Bone marrow (tissue), 2 donors: ENCODE data around the gene FRMD7.
A peak's percentile ranks its signal among the peaks of the same experiment; 100 is the strongest.
"Not testable (repeated sequence)": the region's sequence is repeated elsewhere in the genome, so short reads cannot be mapped to it uniquely, and the experiment has no call there.

Experiments
- DNase-seq, 2 donors: peaks; one replicate each; lab custom pipeline; 2025; lab: John Stamatoyannopoulos, UW

FRMD7 gene

DNA sequence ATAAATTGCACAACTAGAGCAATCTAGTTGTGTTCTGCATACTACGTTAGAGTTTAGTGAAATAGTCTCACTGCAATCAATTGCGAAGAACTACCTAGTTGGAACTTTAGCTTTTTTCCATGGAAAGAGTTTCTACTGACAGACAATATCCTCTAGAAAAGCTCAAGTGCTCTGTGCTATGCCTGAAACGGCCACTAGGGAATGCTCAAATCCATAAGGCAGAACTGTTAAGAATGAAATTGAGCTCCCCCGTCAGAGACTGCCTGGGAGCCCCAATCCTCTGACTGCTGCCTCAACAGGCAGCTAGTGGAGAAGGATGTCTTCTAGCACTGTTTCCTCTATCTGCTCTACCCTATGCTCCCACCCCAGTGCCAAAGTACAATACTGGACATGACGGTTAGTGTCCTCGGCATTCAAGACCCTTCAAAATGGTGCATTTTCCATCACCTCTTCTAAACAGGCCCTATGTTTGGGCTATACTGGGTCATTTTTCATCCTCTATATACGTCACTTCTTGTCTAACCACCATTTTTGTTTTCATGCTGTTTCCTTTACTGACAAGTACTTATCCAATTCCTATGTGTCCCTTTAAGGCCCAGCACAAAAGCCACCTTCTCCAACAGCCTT lies 35.3 kb downstream of the FRMD7 start:
- DNase-seq: peak; percentile 0 to 41

DNA sequence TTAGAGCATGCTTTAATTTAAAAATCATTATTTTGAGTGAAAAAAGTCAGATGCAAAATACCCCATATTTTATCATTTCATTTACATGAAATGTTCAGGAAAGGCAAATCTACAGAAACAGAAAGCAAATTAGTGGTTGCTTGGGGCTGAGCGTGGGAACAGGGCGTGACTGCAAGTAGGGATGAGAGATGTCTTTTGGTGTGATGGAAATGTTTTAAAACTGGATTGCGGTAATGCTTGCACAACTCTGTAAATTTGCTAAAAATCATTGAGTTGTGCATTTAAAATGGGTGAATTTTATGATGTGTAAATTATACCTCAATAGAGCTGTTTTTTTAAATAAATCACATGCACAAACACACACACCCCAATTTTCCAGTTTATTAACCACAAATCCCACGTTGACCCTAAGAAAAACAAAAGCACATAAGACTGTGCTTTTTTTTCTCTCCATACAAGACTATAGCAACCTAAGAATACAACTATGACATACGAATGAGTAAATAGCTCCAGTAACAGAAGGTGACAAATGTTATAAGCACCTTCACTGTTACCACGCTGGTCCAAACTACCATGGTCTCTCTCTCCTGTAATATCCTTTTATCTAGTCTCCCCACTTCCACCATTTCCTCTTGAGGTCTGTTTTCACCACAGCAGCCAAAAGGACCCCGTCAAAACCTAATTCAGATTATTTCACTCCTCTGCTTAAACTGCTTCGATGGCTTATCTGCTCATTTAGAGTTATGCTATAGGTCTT lies 37.2 kb downstream of the FRMD7 start:
- no peak for DNase-seq

DNA sequence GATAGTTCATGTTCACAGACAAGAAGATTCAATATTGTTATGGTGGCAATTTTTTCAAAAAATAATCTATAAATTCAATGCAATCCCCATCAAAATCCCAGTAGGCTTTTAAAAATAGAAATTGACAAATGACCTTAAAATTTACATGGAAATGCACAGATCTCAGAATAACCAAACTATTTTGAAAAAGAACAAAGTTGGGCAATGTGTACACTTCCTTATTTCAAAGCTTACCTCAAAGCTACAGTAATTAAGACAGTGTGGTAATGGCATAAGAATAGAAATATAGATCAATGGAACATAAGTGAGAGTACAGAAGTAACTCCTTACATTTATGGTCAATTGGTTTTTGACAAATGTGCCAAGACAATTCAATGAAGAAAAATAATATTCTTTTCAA lies 39.0 kb downstream of the FRMD7 start:
- no peak for DNase-seq

DNA sequence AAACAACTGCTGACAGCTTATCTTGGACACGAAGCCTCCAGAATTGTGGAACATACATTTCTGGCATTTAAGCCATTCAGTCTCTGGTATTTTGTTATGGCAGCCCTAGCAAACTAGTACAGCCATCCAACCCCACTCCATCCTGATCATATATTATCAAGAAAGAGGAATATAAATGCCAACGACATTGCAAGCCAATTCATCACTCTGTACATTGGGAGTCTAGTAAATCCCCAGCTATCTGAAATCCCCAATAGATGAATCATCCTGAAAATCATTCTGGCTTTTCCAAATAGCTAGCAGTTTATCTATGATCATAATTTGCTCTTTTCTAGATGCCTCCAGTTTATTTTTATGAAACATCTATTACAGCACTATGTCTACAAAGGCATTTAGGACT lies 41.1 kb downstream of the FRMD7 start:
- DNase-seq: no peak

DNA sequence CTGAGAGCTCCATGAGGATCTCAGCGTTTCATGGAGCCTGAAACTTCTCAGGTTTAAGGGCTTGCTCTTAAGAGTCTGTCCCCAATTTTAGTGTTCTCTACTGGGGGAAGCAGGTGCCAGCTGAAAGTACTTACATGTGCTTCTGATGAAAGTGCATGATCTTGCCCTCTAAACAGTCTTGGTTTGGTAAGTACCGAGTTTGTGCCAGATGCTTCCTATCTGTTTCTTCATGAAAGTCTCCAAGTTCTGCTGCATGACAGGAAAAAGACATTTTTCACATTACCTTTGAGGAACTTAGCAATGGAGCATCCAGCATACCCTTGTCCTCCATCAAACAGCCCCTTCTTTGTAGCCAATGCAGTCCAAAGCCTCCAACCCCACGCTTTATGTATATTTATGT lies 42.0 kb downstream of the FRMD7 start:
- no peak for DNase-seq

- DNase-seq: no peak
These were observed 49.9 kb downstream of the FRMD7 start for GRCh38 chrX:132077912-132078311.

DNA sequence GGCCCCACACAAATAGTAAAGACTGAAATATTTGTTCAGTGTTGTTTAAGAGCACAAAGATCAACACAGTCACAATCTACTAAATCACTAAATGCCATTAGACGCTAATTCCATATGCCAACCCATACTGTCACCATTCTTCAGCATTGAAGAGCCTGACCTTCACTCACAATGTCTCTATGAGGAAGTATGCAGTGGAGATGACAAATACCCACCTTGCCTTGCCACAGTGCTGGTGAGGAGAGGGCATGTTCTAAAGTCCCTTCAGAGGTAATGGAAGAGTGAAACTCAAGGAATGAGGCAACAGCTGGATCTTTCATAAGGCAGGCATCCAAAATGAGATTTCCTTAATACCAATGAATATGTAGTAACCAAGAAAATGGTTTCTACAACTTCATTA lies 50.4 kb downstream of the FRMD7 start:
- DNase-seq: no peak

GRCh38 chrX:132071254-132071653 lies 56.6 kb downstream of the FRMD7 start:
- DNase-seq: peak in 1 of 2 donors; percentile 26

DNA sequence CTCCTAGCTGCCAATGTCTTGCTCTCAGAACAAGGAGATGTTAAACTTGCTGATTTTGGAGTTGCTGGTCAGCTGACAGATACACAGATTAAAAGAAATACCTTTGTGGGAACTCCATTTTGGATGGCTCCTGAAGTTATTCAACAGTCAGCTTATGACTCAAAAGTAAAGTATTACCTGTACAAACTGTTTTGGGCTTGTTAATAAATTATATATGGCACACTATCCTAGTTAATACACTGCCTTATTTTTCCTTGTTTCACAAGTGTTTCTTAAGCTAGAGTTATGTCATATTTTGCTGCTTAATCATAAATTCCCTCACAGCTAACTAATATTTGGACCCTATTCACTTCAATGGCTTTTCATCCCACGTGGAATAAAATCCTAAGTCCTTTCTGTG lies 59.4 kb downstream of the FRMD7 start:
- no peak for DNase-seq

GRCh38 chrX:132063862-132064261 lies 64.0 kb downstream of the FRMD7 start:
- DNase-seq: no peak

DNA sequence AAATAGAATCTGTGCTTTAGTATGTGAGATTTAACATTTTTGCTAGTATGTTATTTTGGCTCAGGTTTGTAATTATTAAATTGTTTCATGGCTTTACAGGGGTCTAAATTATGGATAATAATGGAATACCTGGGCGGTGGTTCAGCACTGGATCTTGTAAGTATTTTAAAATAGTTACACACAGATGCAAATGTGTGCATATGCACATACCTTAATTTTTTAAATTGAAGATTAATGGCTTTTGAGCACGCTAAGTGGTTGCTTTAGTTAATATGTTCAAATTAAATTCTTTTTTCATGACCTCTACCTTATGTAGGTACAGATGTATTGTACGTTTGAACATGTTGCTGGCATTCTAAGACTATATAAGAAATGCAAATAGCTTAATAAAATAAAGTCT lies 64.5 kb downstream of the FRMD7 start:
- DNase-seq: no peak

DNA sequence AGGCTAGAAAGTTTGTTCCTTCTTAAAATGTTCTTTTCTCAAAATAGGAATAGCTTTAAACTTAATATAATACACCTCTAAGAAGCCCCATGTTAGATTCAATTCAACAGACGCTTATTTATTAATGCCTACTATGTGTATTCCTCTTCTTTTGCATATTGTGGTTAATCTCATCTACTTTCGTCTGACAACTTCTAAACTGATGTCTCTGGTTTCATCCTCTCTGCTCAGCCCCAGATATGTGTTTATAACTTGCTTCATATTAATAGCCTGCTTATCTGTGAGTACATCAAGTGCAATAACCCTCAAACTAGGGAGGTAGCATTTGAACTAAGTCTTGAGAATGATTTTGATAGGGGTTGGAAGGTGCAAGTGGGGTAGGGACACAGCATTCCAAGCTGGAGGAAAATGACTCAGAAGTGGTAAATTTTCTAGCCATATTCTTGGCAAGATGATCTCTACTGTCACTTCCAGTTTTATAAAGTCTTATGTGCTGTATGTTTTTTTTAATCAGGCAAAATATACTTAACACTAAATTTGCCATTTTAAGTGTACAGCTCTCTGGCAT lies 67.8 kb downstream of the FRMD7 start:
- no peak for DNase-seq

GRCh38 chrX:132058975-132059374 lies 68.8 kb downstream of the FRMD7 start:
- no peak for DNase-seq

DNA sequence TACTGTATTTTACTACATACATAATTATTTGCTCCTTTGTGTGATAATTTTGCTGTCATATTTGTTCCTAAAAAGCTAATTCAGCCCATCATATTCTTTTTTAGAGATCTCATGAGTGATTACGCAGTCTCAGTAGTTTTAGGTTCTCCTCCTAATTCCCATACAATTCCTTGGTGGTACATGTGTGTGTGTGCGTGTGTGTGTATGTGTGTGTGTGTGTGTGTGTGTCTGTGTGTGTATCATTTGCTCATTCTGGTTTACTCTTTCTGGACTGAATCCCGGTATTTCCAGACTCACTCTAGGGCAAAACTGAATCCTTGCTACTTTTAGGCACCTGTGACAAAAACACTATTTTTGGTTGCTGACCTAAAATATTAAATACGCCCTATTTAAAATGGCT lies 69.8 kb downstream of the FRMD7 start:
- DNase-seq: no peak

DNA sequence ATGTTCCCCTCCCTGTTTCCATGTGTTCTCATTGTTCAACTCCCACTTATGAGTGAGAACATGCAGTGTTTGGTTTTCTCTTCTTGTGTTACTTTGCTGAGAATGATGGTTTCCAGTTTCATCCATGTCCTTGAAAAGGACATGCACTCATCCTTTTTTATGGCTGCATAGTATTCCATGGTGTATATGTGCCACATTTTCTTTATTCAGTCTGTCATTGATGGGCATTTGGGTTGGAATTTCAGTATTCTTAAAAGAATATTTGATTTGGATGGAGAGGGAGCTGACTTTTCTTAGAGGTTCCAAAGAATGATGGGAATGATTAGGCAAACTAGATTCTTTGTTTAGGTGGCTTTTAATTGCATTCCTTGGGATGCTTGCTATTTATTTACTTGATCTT lies 76.0 kb downstream of the FRMD7 start:
- not testable (repeated sequence) for DNase-seq

DNA sequence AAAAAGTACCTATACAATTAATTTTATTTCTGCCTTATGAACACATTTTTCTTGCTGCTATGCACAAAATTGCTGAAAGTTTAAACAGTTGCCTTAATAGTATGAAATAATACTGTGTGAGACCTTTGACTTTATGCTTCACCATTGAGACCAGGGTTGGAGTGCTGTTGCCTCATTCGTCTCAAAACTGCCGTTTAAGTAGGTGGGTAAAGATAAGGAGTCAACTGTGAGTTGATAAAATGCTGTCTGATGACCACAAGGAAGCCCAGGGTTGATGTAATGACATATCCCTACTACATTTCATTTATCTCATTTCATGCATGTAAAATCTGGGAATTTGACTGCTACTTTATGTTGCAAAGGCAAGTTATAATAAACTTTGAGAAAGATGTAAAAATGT lies 81.3 kb downstream of the FRMD7 start:
- no peak for DNase-seq

GRCh38 chrX:132045456-132045855 lies 82.4 kb downstream of the FRMD7 start:
- no peak for DNase-seq

DNA sequence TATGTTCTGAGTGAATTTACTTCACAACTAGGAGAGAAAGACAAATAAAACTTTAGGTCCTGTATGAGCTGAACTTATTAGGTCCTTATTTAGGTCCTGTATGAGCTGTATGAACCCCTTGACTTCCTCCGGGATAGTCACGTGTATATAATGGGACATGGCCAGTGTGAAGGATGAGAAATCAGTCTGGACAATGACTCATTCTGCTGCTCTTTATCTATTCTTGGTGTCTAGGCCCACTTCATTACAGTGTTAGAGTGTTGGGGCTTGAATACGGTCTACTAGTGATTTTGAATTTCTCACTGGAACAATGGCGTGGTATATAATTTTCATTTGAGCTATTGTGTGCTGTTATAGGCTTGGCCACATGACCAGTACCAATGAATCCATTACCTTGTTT lies 82.9 kb downstream of the FRMD7 start:
- DNase-seq: no peak

GRCh38 chrX:132043977-132044376 lies 83.8 kb downstream of the FRMD7 start:
- DNase-seq: no peak

GRCh38 chrX:132041015-132041414 lies 86.8 kb downstream of the FRMD7 start:
- no peak for DNase-seq

- DNase-seq: no peak
These were observed 87.8 kb downstream of the FRMD7 start for GRCh38 chrX:132040066-132040465.

- DNase-seq: no peak
These were observed 90.3 kb downstream of the FRMD7 start for GRCh38 chrX:132037479-132037993.

DNA sequence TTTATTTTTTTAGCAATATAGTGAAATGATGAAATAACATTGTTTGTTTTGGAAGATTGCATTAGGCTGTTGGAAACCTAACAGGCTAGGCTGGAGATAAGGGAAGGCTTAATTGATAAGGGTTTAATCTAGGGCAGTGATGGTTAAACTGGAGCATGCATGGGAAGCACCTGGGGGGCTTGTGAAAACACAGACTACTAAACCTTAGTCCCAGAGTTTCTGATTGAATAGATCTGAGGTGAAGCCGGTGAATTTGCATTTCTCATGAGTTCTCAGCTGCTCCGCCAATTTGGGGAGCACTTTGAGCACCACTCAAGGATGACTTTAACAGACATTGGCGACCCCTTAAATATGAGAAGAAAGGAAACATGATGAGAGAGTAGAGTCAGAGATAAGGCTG lies 93.2 kb downstream of the FRMD7 start:
- no peak for DNase-seq
